Retina (tissue), 1 donor: ENCODE measurements around the gene S100A1.
"Not testable (repeated sequence)": the region's sequence is repeated elsewhere in the genome, so short reads cannot be mapped to it uniquely, and the experiment has no call there.

ENCODE experiments used
- DNase-seq: peaks from one replicate; pipeline ENCODE4 v3.0.0-alpha.2; 2016

Gene S100A1

DNA sequence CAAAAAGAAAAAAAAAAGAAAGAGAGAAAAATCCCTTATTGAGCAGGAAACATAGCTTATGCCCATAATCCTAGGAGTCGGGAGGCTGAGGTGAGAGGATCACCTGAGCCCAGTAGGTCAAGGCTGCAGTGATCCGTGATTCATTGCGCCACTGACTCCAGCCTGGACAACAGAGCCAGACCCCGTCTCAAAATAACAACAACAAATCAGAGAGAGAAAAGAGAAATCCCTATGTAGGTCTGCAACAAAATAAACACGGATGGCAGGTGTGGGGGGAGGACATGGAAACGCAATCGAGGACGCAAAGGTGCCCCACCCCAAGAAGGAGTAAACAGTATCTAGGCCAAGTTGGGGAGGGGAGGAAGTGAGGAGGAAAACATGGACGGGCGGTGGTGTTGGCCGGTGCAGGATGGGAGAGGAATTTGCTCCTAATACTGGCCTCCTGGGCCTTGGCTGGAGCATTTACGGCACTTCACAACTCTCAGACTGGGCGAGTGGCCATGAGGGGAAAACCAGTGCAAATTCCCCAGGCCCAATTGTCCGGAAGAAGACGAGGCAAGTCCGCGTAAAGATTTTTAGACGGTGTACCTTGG lies 5.0 kb downstream of the S100A1 start:
- no peak for DNase-seq

DNA sequence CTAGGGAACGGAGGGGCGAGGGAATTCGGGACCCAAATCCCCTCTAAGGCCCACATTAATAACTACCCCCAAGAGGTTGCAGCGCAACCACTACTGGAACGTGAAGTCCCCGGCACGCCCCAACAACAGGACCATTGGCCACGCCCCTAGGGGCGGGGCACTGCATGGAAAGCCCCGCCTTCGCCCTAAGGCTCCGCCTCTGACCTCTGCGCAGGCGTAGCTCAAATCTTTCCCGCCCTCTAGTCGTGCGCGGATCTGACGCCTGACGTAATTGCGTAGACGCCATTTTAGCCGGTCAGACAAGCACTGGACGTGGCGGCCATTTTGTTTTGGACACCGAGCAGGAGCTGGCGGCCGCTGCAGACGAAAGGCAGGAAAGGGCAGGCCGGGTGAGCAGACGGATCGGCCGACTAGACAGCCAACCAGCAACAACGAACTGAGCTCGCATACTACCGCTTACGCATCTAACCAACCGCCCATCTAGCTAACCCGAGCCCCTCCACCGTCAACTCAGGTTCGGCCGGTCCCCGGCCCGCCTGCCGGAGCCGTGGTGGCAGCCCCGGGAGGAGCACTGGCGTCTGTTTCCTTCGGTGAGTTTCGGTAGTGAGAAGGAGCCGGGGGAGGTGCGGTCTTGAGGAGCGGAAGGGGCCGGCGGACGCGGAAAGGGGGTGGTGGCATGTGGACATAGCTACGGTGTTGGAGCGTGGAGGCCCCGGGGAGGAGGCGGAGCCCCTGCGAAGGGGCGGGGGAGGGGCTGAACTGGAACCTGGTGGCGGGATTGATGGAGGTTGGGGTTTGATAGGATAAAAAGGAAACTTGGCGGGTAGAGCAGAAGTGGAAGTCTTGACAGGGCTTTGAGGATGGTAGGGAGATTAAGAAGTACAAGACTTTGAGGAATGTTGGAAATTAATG lies 5.8 kb downstream of the S100A1 start, which contains the start of gene CHTOP:
Gene CHTOP (plus strand): TSS at position 313 of the 912 bp plus-strand sequence. CDS start 2,523 bp downstream, outside the sequence.
- DNase-seq = peak; percentile 98

DNA sequence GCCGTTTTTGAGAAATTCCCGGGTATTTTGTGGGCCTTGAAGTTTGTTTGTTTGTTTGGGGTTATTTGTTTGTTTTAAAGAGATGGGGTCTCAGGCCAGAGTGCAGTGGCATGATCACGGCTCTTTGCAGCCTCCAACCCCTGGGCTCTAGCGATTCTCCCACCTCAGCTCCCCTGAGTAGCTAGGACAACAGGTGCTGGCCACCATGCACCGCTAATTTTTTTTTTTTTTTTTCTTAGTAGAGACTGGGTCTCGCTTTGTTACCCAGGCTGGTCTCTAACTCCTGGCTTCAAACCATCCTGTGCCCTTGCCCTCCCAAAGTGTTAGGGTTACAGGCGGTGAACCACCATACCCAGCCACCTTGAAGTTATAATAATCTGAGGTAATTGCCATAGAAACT lies 7.6 kb downstream of the S100A1 start:
- DNase-seq = no peak

DNA sequence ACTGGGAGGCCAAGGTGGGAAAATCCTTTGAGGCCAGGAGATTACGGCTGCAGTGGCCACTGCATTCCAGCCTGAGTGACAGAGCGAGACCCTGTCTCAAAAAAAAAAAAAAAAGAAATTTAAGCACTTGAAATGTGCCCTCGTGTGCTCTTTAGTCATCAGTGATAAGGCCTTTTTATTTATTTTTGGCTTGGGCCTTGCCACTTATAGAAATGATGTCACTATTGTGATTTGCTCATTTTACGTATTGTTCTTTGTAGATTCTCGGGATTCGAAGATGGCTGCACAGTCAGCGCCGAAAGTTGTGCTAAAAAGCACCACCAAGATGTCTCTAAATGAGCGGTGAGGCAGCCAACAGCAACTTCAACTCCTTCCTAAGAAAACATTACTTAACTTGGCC lies 8.1 kb downstream of the S100A1 start:
- no peak for DNase-seq

DNA sequence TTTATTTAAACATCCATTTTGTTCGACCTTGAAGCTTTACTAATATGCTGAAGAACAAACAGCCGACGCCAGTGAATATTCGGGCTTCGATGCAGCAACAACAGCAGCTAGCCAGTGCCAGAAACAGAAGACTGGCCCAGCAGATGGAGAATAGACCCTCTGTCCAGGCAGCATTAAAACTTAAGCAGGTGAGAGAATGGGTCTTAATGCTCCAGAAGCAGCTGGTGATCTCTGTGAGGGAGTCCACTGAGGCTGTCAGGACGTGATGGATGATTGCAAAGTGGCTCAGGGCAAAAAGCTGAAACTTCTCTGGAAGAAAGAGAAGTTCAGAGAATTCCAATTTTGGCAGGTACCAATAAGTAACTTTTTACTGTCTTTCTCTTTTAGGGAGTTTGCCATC lies 10.0 kb downstream of the S100A1 start:
- DNase-seq = no peak

DNA sequence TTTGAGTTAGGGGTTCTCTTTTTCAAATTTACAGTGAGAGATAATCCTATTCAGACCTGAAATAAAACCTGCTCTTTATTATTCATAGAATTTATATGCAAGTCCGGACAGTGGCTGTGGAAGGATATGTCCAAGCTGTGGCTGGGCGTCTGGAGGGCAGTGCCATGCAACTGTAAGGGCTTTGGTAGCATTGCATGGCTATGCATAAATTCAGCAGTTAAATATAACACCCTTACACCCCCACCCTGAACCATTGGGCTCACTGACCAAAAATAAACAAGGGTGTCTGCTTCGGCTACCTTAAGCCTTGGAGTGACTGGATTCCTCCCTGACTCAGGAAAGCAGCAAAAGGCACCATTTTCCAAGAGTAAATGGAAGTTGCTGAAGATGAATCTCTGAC lies 11.0 kb downstream of the S100A1 start:
- no peak for DNase-seq

DNA sequence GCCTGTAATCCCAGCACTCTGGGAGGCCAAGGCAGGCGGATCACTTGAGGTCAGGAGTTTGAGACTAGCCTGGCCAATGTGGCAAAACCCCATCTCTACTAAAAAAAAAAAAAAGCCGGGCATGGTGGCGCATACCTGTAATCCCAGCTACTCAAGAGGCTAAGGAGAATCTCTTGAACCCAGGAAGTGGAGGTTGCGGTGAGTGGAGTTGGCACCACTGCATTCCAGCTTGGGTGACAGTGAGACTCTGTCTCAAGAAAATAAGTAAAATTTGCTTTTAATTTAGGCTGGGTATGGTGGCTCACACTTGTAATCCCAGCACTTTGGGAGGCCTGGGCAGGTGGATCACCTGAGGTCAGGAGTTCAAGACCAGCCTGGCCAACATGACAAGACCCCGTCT lies 12.0 kb downstream of the S100A1 start:
- DNase-seq = not testable (repeated sequence)

DNA sequence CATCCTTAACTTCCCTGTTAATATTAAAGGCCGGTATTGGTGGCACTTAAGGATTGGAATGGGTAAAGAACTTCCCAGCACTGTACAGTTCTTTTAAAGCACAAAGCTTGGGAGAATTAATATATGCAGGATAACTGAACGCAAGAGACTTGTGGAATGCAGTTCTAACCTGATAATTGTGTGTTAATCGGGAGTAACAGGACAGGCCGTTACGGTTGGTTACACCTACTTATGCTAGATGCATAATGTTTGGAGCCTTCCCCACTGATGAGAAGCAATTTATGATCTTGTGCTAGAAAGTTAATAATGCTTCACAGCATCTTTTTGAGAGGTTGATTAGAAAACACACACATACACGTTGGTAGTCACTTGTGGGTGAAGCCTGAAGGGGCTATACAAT lies 12.6 kb downstream of the S100A1 start:
- DNase-seq = no peak

DNA sequence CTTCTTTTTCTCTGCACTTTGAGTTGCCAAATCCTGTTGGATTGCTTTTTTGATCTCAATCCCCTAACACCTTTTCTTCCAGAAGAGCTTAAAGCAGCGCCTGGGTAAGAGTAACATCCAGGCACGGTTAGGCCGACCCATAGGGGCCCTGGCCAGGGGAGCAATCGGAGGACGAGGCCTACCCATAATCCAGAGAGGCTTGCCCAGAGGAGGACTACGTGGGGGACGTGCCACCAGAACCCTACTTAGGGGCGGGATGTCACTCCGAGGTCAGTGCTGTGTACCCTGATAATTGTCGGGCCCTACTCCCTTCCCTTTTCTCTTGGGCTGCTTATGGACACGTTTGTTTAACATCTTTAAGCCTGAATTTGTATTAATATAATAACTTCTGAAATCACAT lies 13.9 kb downstream of the S100A1 start:
- DNase-seq = no peak

DNA sequence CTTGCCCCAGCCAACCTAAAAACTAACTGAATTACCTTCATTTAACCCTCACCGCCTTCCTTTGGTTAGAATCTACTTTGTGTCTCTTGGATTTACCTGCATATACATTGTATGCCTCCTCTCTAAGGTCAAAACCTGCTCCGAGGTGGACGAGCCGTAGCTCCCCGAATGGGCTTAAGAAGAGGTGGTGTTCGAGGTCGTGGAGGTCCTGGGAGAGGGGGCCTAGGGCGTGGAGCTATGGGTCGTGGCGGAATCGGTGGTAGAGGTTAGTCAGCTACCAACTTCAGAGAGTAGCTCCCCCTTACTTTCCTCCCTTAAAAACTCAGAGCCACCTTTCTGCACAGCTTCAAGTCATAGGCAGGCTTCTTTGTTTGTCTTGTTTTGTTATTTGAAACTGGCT lies 14.9 kb downstream of the S100A1 start:
- DNase-seq = no peak

DNA sequence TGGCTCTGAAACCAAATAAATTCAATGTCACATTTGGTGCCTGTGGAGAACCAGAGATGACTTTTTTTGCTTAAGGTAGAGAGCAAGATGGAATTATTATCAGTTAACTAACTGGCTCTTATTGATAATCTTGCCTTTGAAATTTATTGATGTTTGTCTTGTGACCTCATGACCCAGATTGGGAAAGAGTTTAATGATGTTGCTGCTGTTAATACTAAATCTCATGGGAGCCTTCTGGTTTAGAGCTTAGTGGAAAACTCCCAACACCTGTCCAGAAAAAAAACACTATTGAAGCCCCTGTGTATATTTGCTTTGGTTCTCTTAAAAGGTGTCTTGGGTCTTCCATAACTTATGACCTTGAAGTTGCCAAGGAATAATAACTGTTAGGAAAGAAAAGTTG lies 15.6 kb downstream of the S100A1 start:
- no peak for DNase-seq

DNA sequence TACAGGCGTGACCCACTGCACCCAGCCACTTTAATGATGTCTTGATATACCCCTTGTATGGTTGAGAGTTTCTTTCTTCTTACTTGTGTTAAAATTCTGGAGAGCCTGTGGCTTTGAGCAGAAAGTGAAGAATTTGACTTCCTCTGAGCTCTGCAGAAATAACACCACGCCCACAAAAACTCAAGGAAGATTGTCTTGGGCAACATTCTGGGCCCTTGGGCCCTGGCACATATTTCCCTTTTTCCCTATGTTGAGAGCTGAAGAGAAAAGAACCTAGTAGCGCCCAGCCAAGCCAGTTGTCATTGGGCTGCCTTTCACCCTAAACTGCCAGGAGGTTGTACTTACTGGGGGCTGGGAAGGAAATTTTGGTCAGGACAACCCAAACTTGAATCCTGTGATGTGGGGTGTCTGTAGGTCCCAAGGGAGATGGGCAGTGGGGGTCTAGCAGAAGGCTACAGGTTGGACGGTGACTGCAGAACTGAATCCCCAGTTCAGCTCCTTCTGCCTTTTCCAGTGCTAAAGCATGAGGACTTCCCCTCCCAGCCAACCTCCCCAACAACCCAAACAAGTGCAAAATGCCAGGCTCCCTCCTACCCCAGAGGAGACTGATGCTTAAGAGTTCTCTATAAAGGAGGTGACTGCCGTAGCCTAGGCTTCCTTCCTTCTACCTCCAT lies 18.6 kb downstream of the S100A1 start:
- no peak for DNase-seq

DNA sequence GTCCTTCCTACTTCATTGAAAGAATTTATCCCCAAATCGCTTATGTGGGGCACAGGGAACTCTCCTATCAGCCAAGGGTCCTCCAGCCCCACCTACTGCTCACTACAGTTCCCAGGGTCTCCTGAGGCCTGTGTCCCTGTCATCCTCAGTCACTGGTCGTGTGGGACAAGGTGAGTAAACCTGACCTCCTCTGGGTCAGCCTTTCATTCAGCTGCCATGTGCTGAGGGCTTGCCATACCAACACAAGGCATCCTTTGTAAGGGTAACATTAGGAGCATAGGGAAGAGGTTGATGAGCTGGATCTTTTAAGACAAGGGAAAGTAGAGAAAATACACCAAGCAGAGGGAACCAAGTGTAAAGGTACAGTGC lies 19.1 kb downstream of the S100A1 start:
- no peak for DNase-seq

DNA sequence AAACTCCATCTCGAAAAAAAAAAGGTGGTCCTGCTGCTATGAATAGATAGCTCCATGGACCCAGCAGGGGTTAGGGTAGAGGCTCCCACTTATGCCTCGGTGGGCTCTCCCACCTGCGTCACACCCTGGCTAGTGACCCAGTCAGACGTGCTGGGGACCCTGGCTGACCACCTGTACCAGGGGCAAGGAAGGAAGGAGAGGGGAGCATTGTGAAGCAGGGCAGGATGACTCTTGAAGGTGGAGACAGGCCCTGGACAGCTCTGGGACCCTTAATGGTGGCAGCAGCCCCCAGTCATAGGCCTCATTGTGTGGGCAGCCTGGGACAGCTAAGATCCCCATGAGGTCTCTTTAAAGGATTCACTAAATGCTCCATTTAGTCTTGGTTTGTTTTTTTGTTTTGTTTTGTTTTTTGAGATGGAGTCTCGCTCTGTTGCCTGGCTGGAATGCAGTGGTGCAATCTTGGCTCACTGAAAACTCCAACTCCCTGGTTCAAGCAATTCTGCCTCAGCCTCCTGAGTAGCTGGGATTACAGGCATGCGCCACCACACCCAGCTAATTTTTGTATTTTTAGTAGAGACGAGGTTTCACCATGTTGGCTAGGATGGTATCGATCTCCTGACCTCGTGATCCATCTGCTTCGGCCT lies 19.9 kb downstream of the S100A1 start:
- DNase-seq = no peak

DNA sequence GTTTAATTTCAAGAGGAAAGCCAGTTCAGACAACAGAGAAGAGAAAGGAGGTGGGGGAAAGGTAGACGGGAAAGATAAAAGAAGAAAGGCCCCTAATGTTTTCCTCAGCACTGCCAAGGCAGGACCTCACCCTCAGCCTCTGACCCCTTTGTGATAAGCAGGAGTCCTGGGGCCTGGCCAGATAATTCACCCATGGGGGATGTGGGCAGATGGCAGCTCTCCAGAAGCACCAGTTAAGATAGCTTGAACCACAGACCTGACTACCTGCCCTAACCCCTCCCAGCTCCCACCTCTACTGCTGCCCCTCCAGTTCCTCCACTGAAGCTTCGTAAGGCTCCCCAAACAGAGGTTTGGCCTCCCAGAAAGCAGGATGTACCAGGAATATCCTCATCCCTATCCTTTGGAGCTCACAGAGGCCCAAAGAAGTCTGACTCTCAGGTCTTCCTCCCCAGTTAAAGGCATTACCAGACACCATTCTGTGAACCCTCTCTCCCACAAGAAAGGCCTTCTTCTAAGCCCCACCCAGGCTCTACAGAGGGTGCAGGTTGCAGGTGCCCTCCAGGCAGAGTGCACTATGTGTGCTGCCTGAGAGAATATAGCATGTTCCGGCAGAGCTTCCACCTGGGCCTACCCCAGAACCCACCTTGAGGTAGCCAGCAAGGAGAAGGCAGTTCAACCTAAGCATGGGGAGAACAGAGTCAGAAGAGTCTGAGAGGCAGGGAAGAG lies 21.1 kb downstream of the S100A1 start:
- DNase-seq = no peak

DNA sequence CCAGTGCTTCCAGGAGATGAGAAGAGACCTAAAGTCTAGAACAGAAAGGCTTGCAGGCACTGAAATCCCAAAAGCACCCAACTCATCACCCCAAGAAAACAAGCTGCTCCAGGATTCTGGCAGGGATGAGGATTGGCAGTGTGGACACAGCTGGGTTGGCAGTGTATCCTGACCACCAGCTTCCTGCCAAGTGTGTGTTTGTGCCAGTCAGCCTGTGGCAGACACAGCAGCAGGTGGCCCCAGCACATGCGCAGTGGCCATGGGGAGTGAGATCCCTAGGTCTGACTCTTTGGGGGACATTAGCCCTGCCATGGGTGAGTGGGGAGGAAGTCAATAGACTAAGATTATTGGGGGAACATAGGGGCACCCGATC lies 21.6 kb downstream of the S100A1 start:
- no peak for DNase-seq

DNA sequence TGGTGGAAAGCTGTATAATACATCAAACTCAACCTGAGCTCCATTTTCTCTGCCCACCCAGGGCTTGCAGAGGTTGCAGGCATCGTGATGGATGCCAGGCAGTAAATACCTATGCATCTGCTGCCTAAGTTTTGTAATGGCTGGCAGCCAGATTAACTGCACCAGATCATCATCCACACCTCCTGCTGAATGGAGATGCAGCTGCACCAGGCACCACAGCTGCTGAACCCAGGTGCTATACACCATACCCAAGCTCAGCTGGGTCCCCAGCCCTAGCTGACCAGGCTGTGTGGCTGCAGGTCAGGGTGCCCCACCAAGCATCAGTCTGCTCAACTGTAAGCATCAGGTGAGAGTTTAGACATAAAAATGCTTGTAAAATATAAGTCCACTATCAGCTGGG lies 23.5 kb downstream of the S100A1 start:
- no peak for DNase-seq

DNA sequence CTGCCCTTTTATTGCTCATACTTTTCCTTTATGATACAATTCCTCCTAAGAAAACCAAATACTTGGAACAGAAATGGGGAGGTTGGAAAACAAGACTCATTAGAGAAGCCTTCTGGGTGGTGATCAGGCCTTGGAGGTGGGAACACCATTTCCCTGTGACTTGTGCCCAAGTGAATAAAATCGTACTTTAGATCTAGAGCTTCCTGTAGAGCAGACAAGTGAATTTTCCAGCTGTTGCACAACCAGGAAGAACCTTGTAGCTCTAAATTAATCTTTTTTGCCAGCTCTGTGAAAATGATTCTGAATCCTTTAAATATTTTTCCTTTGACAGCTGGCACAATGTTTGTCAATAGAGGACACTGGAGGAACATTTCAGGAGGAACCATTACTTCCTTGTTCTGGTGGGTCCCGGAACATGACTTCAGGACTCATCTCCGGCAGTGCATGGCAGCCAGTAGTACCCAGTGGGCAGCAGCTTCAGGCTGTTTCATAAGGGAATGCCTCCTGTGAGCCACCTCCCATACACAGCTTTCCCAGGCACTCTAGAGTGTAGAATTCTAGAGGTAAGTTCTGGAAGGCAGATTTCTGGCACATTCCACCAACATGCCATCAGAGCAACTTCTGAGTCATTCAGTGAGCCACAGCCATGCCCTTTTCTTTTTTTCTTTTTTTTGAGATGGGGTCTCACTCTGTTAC lies 24.7 kb downstream of the S100A1 start:
- no peak for DNase-seq

DNA sequence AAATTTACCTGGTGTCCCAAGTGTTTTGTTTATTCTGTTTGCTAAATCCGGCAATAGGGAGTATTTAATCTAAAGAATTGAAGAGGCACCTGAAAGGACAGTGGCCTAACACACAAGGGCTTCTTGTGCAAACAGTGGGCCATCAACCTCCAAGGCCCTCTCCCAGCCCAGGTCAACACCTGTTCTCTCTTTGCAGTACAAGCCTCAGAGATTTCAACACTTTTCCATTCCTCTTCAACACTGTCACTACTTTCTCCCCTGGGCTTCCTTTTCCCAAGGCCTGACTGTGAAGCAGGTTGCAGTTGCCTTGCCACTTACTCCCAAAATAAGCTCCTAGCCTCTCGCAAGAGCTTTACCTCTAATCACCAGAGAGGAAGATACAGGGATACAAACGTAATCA lies 27.1 kb downstream of the S100A1 start:
- no peak for DNase-seq

DNA sequence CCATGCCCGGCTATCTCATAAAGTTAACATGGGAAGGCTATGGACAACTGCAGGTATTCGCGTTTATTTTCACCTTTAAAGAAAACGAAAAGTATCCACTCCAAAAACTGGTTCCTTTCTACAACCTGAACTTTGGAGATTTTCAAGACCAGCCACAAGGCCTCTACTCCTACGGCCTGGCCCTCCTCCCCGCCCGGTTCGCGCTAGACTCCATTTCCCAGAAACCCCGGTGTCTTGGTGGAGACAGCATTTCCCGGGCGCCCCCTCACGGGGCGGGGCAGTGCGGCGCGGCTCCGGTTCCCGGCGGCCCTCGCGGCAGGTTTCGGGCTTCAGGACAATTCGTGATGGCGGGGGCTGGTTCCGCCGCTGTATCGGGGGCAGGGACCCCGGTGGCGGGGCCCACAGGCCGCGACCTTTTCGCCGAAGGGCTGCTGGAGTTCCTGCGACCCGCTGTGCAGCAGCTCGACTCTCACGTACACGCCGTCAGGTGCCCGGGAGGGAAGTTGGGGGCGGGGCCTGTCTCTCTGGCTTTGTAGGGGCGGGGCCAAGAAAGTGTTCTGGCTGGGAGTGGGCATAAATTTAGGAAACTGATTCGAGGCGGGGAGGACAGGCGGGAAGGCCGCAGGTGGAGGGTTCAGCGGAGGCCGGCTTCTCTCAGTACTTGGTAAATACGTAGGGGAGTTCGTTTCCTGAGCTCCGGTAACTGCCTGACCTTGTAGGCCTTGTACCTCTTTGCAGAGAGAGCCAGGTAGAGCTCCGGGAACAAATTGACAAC lies 30.4 kb downstream of the S100A1 start, which contains the start of gene SNAPIN:
Gene SNAPIN (plus strand): TSS at position 304 of the 775 bp plus-strand sequence. CDS start 41 bp downstream, at position 345.
- DNase-seq = peak; percentile 96

DNA sequence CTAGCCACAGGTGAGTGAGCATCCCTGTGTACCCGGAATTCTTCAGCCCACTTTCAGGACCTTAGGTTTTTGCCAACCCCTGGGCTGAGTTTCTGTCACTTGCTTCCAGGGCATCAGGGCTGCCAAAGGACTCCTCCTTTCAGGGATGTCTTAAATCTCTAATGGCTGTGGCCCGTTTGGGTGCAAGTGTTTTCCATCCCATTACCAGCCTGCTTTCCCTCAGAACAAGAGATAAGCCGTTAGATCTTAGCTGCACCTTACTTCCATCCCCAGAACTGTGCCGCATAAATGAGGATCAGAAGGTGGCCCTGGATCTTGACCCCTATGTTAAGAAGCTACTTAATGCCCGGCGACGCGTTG lies 30.9 kb downstream of the S100A1 start:
- no peak for DNase-seq
